GM19328 (cell line): Measurements from ENCODE around the gene ROMO1.

Experiments used
- ATAC-seq: cut with Tn5 transposase; IDR thresholded peaks from one replicate; pipeline ENCODE4 v1.9.1; 2021; ENCODE audit warnings: mild to moderate bottlenecking, moderate library complexity; ENCODE audit not compliant: unreplicated experiment

The ROMO1 gene

GRCh38 chr20:35699127-35699956, at the start of gene ROMO1, which contains the start of gene NFS1:
Gene ROMO1, plus strand, starts transcription at chr20:35699405. Its CDS starts 228 bp downstream, at chr20:35699633.
Gene NFS1, minus strand, starts transcription at chr20:35699352. Its CDS starts 64 bp downstream, at chr20:35699288.
- ATAC-seq, result peak; percentile 81

DNA sequence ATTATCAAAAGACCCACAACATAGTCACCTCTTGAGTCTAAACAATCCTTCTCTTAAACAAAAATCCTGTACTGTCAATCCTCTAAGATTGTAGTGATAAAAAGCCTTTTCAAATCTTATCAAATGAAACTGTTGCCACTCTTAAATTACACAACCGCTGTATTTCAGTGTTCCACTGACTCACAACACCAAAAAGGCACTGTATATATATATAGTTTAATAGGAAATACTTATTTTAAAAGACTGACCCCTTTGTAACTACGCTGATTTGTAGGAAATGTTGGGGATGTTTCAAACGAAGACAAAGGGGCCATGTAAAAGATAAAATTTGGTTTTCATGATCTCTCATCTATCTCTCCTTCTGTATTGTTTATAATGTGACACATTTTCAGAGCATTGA, 48.6 kb upstream of the ROMO1 start:
- ATAC-seq, result no peak

- ATAC-seq, result no peak
These were observed 47.2 kb upstream of the ROMO1 start for GRCh38 chr20:35651958-35652357.

- no peak for ATAC-seq
These were observed 46.4 kb upstream of the ROMO1 start for GRCh38 chr20:35652641-35653429.

GRCh38 chr20:35653430-35653734, 45.8 kb upstream of the ROMO1 start:
- ATAC-seq, result no peak

DNA sequence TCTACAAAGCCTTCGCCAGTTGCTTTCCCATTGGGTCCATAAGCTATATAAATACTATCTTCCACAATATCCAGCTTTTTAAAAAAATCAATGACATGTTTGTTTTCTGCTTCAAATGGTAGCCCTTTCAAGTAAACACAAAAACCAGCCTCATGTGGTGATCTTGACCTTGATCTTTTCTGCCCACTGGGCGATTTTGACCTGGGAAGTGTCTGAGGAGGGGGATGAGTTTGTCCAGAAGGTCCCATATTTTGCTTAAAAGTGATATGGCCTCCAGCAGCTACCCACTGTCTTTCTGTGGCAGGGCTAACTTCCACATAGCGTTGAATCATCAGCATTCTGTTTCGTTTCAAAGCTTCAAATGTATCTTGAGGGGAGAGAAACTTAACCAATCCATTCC, 45.3 kb upstream of the ROMO1 start:
- no peak for ATAC-seq

DNA sequence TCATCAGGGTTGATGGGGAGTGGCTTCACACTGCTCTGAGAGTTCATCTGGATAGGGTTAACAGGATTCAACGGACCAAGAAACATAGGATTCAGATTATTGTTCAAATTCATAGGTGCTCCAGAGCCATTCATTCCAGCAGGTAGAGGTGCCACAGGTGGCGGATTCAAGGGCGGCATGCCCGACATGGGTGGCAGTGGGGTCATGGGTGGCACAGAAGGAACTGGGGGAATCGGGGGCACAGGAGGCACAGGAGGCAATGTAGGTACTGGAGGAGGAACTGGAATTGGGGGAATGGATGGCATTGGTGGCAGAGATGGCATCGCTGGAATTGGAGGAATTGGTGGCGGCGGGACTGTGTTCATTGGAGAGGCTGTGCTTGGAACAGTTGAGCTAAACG, 44.8 kb upstream of the ROMO1 start:
- no peak for ATAC-seq

GRCh38 chr20:35657271-35657670, 41.9 kb upstream of the ROMO1 start:
- no peak for ATAC-seq

- ATAC-seq, result no peak
These were observed 38.9 kb upstream of the ROMO1 start for GRCh38 chr20:35660122-35660937.

DNA sequence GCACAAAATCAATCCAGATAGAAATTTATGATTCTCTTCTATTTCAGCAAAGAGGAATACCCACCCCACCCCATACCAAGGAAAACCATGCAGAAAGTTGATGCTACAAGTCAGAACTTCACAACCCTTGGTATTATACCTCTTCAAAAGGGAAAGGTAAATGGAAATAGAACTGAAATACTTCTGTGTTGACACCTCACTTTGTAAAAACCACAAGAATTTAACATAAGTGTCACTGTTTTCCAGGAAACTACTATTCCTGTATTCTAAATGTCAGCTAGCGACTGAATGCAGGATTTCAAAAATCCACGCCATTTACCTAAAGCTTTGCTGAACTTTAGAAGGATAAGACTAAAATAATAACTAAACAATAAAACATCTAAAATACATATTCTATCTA, 38.2 kb upstream of the ROMO1 start:
- no peak for ATAC-seq

- no peak for ATAC-seq
These were observed 37.3 kb upstream of the ROMO1 start for GRCh38 chr20:35661908-35662307.

DNA sequence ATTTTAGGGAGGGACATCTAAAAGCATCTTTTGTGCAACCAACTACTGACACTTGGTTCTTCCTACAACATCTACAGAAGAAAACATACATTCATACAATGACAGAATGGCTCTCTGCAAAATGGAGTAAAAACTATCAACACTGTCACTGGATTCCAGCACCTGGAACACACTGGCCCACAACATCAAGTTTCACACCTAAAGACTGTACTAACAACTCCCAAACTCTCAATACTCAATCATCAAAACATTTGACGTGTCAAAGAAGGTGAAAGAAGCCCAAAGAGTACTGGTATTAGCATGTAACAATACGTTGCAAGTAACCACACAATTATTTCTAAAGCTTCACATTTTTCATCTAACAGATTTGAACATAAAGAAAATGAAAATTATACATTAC, 36.7 kb upstream of the ROMO1 start:
- no peak for ATAC-seq

GRCh38 chr20:35663516-35664465, 35.4 kb upstream of the ROMO1 start:
- ATAC-seq, result peak; percentile 16

GRCh38 chr20:35664466-35665206, 34.6 kb upstream of the ROMO1 start, which contains the start of the genes CPNE1 and RBM12:
Gene CPNE1, minus strand, starts transcription at chr20:35664900. Its CDS starts 31,977 bp downstream, at chr20:35632923.
Gene RBM12, minus strand, starts transcription at chr20:35664900. Its CDS starts 9,578 bp downstream, at chr20:35655322.
- peak; percentile 66 for ATAC-seq

DNA sequence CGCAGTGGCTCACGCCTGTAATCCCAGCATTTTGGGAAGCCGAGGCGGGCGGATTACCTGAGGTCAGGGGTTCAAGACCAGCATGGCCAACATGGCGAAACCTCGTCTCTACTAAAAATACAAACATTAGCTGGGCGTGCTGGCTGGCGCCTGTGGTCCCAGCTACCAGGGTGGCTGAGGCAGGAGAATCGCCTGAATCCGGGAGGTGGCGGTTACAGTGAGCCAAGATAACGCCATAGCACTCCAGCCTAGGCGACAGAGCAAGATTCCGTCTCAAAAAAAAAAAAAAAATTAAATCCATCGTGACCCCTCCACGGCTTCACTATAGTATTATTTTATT, 33.3 kb upstream of the ROMO1 start:
- ATAC-seq, result no peak

DNA sequence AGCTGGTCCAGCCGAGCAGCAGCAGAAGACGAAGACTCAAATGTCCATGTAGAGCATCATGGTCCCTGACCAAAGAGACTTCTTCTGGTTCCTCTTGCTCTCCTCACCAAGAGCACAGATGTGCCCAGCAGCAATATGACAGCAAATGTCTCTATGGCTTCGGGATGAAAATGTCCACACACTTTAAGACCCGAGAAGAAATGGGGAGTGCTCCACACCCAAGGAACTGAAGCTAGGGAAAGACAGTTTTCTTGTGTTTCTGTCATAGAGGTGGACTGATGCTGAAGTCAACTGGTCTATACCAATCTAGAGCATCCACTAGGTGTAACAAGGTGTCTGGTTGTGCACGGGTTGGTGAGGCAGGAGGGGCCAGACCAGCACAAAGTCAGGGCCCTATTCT, 30.0 kb upstream of the ROMO1 start:
- ATAC-seq, result no peak

- ATAC-seq, result no peak
These were observed 29.5 kb upstream of the ROMO1 start for GRCh38 chr20:35669681-35670080.

DNA sequence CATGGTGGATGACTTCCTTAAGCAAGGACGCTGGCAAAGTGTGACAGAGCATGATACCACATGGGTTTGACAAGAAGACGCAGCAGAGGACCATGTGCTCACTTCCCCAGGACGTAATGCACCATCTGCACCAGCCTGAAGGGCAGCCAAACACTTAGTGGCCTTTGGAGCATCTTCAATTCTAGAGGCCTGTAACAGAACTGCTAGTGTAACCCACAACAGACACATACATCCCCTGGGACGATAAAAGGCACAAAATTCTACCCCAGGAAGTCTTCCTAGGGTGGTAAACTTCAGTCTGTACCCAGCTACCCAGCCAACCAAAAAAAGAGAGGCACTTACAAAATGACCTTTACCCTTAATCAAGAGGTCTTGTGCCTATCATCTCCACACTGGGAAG, 25.3 kb upstream of the ROMO1 start:
- ATAC-seq, result no peak

- no peak for ATAC-seq
These were observed 24.3 kb upstream of the ROMO1 start for GRCh38 chr20:35674921-35675320.
